Neural crest cell (in vitro differentiated cells): ENCODE data around the gene ANKH. TPM values are rescaled to one million over a fixed set of nuclear protein-coding genes. Genes with fewer than 3 reads are reported as not detected.
"Not testable (repeated sequence)": the region's sequence is repeated elsewhere in the genome, so short reads cannot be mapped to it uniquely, and the experiment has no call there.

Experiments
- DNase-seq: peaks from one replicate; pipeline ENCODE4 v3.0.0; 2021; ENCODE audit warnings: low read depth, mixed read lengths, low spot score
- H3K27ac Mint-ChIP-seq: one replicate; pipeline ENCODE4 v1.8.0; 2021; ENCODE audit warnings: mild to moderate bottlenecking, mixed read lengths; ENCODE audit not compliant: unreplicated experiment
- H3K27me3 Mint-ChIP-seq: 2 replicates; pipeline ENCODE4 v1.8.0; 2021; ENCODE audit warnings: low read depth, mild to moderate bottlenecking, mixed read lengths
- H3K36me3 Mint-ChIP-seq: 2 replicates; pipeline ENCODE4 v1.8.0; 2021; ENCODE audit warnings: low read depth, mild to moderate bottlenecking, mixed read lengths
- H3K4me1 Mint-ChIP-seq: 2 replicates; pipeline ENCODE4 v1.8.0; 2021; ENCODE audit warnings: mixed read lengths
- H3K4me3 Mint-ChIP-seq: one replicate; pipeline ENCODE4 v1.8.0; 2021; ENCODE audit warnings: mild to moderate bottlenecking, mixed read lengths
- H3K9me3 Mint-ChIP-seq: 2 replicates; pipeline ENCODE4 v1.8.0; 2021; ENCODE audit warnings: mixed read lengths
- CTCF ChIP-seq: fragments of 200-600 bp; sonication (generic); conservative IDR thresholded peaks from 2 replicates; pipeline ENCODE4 v1.5.0; 2021; ENCODE audit warnings: antibody characterized with exemption, mild to moderate bottlenecking
- total RNA-seq: library from RNA; stranded (reverse); gene quantifications from 2 replicates; pipeline ENCODE4 v1.2.1, GENCODE V29; 2021

Gene ANKH
- total RNA-seq, 1 donor from 2014 or later: 28.6 TPM

DNA sequence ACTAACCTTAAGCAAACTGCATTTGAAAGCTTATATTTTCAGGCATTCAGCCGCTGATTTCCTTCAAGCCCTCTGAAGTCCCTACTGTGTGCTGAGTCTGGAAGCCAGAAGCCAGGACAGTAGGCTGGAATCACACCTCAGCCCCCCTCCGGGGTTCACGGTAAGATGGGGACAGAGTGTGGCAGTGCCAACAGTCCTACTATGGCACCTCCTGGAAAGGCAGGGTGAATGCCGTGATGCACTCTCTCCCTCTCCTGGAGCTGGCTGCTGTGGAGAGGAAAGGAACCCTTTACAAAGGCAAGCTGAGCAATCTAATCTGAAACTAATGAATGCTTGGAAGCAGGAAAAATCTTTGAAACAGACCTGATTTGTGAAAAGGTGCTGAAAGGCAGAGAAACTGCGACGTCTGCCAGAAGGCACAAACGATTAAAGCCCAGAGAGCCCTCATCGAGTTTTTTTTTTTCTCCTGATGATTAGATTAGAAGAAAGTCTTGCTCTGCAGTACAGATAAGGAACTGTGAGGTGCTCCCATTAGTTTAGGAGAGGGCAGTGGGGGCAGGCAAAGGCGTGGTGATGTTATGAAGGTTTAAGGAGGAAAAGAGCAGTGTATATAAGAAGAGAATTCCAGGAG is 21.0 kb downstream of the ANKH start:
- no peaks in the 10 kb centered on the region for H3K9me3 Mint-ChIP-seq
- DNase-seq: no peak
- no peaks in the 10 kb centered on the region for H3K27me3 Mint-ChIP-seq
- no peak overlapping the region for H3K27ac Mint-ChIP-seq
- no peaks in the 10 kb centered on the region for H3K36me3 Mint-ChIP-seq
- no peak overlapping the region for H3K4me3 Mint-ChIP-seq
- H3K4me1 Mint-ChIP-seq: peaks cover 23% of the 10 kb centered on the region
- no peak for TF ChIP-seq CTCF

- no peak for TF ChIP-seq CTCF
- H3K9me3 Mint-ChIP-seq: no peaks in the 10 kb centered on the region
- H3K27me3 Mint-ChIP-seq: no peaks in the 10 kb centered on the region
- peaks cover 29% of the 10 kb centered on the region for H3K4me1 Mint-ChIP-seq
- no peak overlapping the region for H3K4me3 Mint-ChIP-seq
- DNase-seq: no peak
- no peaks in the 10 kb centered on the region for H3K36me3 Mint-ChIP-seq
- no peak overlapping the region for H3K27ac Mint-ChIP-seq
These were observed 21.9 kb downstream of the ANKH start for GRCh38 chr5:14849516-14850294.

- H3K36me3 Mint-ChIP-seq, DNase-seq, H3K27me3 Mint-ChIP-seq, H3K9me3 Mint-ChIP-seq, H3K4me3 Mint-ChIP-seq: not testable (repeated sequence)
- peaks cover 34% of the 10 kb centered on the region for H3K4me1 Mint-ChIP-seq
- H3K27ac Mint-ChIP-seq: peak overlapping the region; percentile 53
These were observed 22.6 kb downstream of the ANKH start for GRCh38 chr5:14848942-14849341.

GRCh38 chr5:14848385-14848784 is 23.2 kb downstream of the ANKH start:
- TF ChIP-seq CTCF: no peak
- no peak for DNase-seq
- no peak overlapping the region for H3K27ac Mint-ChIP-seq
- H3K9me3 Mint-ChIP-seq: no peaks in the 10 kb centered on the region
- H3K36me3 Mint-ChIP-seq: no peaks in the 10 kb centered on the region
- no peaks in the 10 kb centered on the region for H3K27me3 Mint-ChIP-seq
- no peak overlapping the region for H3K4me3 Mint-ChIP-seq
- peaks cover 34% of the 10 kb centered on the region for H3K4me1 Mint-ChIP-seq

- no peak overlapping the region for H3K27ac Mint-ChIP-seq
- no peaks in the 10 kb centered on the region for H3K9me3 Mint-ChIP-seq
- TF ChIP-seq CTCF: no peak
- peaks cover 34% of the 10 kb centered on the region for H3K4me1 Mint-ChIP-seq
- DNase-seq: no peak
- no peaks in the 10 kb centered on the region for H3K36me3 Mint-ChIP-seq
- H3K27me3 Mint-ChIP-seq: no peaks in the 10 kb centered on the region
- H3K4me3 Mint-ChIP-seq: no peak overlapping the region
These were observed 24.1 kb downstream of the ANKH start for GRCh38 chr5:14847471-14847870.

- Mint-ChIP-seq H3K4me1 (peaks cover 11% of the 10 kb centered on the region), H3K27ac (no peak overlapping the region), H3K27me3 (no peaks in the 10 kb centered on the region), H3K4me3 (no peak overlapping the region), H3K36me3 (peaks cover 7% of the 10 kb centered on the region), H3K9me3 (peaks cover 3% of the 10 kb centered on the region)
- no peak for TF ChIP-seq CTCF
- DNase-seq: no peak
These were observed 29.5 kb downstream of the ANKH start for GRCh38 chr5:14842117-14842516.
